Measurements from ENCODE around the gene CXCR3.
"Not testable (repeated sequence)": the region's sequence is repeated elsewhere in the genome, so short reads cannot be mapped to it uniquely, and the experiment has no call there.

The CXCR3 gene

GRCh38 chrX:71577682-71578081 lies 40.6 kb downstream of the CXCR3 start:
- in situ Hi-C loops (cut with MboI; ENCODE audit: low pct_unique_long_range_greater_than_20kb, low sequenced_read_pairs), result no loop called here
- DNase-seq, result no peak

GRCh38 chrX:71573590-71573989 lies 44.7 kb downstream of the CXCR3 start:
- DNase-seq, result no peak
- in situ Hi-C loops (cut with MboI; ENCODE audit: low pct_unique_long_range_greater_than_20kb, low sequenced_read_pairs), result no loop called here

- DNase-seq; in situ Hi-C loops (cut with MboI; ENCODE audit: low pct_unique_long_range_greater_than_20kb, low sequenced_read_pairs): not testable (repeated sequence)
Measured at GRCh38 chrX:71571390-71571789, 46.9 kb downstream of the CXCR3 start.
